Stimulated activated CD8-positive, alpha-beta memory T cell treated with anti-CD3 and anti-CD28 coated beads, Interleukin-7, amount 100 ng/mL, for 48 hours (primary cell): ENCODE results near the gene ZNF580.

ENCODE experiments used
- DNase-seq, 2 donors: peaks; one replicate each; pipeline ENCODE4 v3.0.0-alpha.2; 2020; ENCODE audit warnings: low read depth in 1 of 2; ENCODE audit errors: extremely low read depth in 1 of 2

Gene ZNF580

GRCh38 chr19:55675661-55676354, 35.0 kb downstream of the ZNF580 start:
- DNase-seq, result no peak

- no peak for DNase-seq
Measured at GRCh38 chr19:55676383-55676782, 35.6 kb downstream of the ZNF580 start.

- no peak for DNase-seq
Measured at GRCh38 chr19:55676889-55677505, 36.2 kb downstream of the ZNF580 start.

GRCh38 chr19:55677572-55678028, 36.8 kb downstream of the ZNF580 start:
- no peak for DNase-seq

GRCh38 chr19:55678121-55678671, 37.4 kb downstream of the ZNF580 start:
- no peak for DNase-seq

GRCh38 chr19:55679343-55680257, 38.8 kb downstream of the ZNF580 start:
- DNase-seq, result no peak

- DNase-seq, result no peak
Measured at GRCh38 chr19:55680339-55681130, 39.7 kb downstream of the ZNF580 start.

- no peak for DNase-seq
Measured at GRCh38 chr19:55681131-55682092, 40.6 kb downstream of the ZNF580 start.

- no peak for DNase-seq
Measured at GRCh38 chr19:55683449-55684261, 42.9 kb downstream of the ZNF580 start.

GRCh38 chr19:55684946-55685681, 44.3 kb downstream of the ZNF580 start:
- DNase-seq, result no peak

- no peak for DNase-seq
Measured at GRCh38 chr19:55685776-55686175, 45.0 kb downstream of the ZNF580 start.

- no peak for DNase-seq
Measured at GRCh38 chr19:55686311-55687050, 45.7 kb downstream of the ZNF580 start.

GRCh38 chr19:55687281-55688201, 46.7 kb downstream of the ZNF580 start:
- DNase-seq, result no peak

GRCh38 chr19:55688422-55689218, 47.8 kb downstream of the ZNF580 start:
- no peak for DNase-seq

GRCh38 chr19:55689411-55690108, 48.8 kb downstream of the ZNF580 start:
- DNase-seq, result no peak
